ENCODE results near the gene DUSP14.

GRCh38 chr17:37481001-37481665, 8.6 kb upstream of the DUSP14 start:
- TF ChIP-seq CTCF (IDR thresholded peaks at IDR 0.05) (no peak), POLR2A (IDR thresholded peaks at IDR 0.05) (no peak)
